Endothelial cell (in vitro differentiated cells): Measurements from ENCODE around the gene BOC. TPM values are rescaled to one million over a fixed set of nuclear protein-coding genes. Genes with fewer than 3 reads are reported as not detected.

ENCODE experiments used
- DNase-seq: peaks from one replicate; pipeline ENCODE4 v3.0.0; 2021; ENCODE audit warnings: low spot score
- H3K27ac Mint-ChIP-seq: one replicate; pipeline ENCODE4 v1.8.0; 2021; ENCODE audit warnings: mixed read lengths, inconsistent platforms; ENCODE audit not compliant: unreplicated experiment
- H3K27me3 Mint-ChIP-seq: one replicate; pipeline ENCODE4 v1.8.0; 2021; ENCODE audit warnings: mild to moderate bottlenecking, moderate library complexity, mixed read lengths, inconsistent platforms; ENCODE audit not compliant: unreplicated experiment
- H3K36me3 Mint-ChIP-seq: one replicate; pipeline ENCODE4 v1.8.0; 2021; ENCODE audit warnings: mild to moderate bottlenecking, low read depth, mixed read lengths, inconsistent platforms; ENCODE audit not compliant: unreplicated experiment
- H3K4me1 Mint-ChIP-seq: one replicate; pipeline ENCODE4 v1.8.0; 2021; ENCODE audit warnings: mild to moderate bottlenecking, mixed read lengths, inconsistent platforms; ENCODE audit not compliant: unreplicated experiment
- H3K4me3 Mint-ChIP-seq: one replicate; pipeline ENCODE4 v1.8.0; 2021; ENCODE audit warnings: mild to moderate bottlenecking, mixed read lengths, inconsistent platforms; ENCODE audit not compliant: unreplicated experiment
- H3K9me3 Mint-ChIP-seq: one replicate; pipeline ENCODE4 v1.8.0; 2021; ENCODE audit warnings: mixed read lengths, inconsistent platforms; ENCODE audit not compliant: unreplicated experiment
- total RNA-seq: library from RNA; stranded (reverse); fragmentation: NEBNext Ultra II Directional; extraction: Animal tissue kit (Norgen Biotek cat#: 25700); gene quantifications from one replicate; pipeline ENCODE4 v1.2.1, GENCODE V29; 2021; ENCODE audit not compliant: unreplicated experiment
- TF ChIP-seq, protein P1 (sequence below): fragments of 200-600 bp; sonication (generic); IDR thresholded peaks from one replicate; pipeline ENCODE4 v1.5.0; 2021; ENCODE audit warnings: antibody characterized with exemption; ENCODE audit not compliant: unreplicated experiment

Gene BOC
- total RNA-seq, 1 donor from 2014 or later, result 3.8 TPM

DNA sequence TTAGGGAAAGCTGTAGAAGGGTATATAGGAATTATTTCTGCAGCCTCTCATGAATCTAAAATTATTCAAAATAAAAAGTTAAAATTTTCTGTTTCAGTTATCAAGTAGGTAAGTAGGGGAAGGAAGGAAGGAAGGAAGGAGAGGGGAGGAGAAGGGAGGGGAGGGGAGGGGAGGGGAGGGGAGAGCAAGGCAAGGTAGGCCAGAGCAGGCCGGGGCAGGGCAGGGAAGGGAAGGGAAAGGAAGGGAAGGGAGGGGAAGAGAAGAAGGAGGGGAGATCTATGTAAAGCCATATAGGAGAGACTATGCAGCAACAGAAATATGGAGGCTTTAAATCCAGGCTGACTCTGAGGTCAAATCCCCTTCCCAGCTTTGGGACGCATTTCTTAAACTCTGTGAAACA is 38.3 kb upstream of the BOC start:
- H3K4me1 Mint-ChIP-seq, result peaks cover 22% of the 10 kb centered on the region
- no peak overlapping the region for H3K27ac Mint-ChIP-seq
- H3K27me3 Mint-ChIP-seq, result no peaks in the 10 kb centered on the region
- no peak overlapping the region for H3K4me3 Mint-ChIP-seq
- no peak for DNase-seq
- no peaks in the 10 kb centered on the region for H3K9me3 Mint-ChIP-seq
- TF ChIP-seq, protein P1, sequence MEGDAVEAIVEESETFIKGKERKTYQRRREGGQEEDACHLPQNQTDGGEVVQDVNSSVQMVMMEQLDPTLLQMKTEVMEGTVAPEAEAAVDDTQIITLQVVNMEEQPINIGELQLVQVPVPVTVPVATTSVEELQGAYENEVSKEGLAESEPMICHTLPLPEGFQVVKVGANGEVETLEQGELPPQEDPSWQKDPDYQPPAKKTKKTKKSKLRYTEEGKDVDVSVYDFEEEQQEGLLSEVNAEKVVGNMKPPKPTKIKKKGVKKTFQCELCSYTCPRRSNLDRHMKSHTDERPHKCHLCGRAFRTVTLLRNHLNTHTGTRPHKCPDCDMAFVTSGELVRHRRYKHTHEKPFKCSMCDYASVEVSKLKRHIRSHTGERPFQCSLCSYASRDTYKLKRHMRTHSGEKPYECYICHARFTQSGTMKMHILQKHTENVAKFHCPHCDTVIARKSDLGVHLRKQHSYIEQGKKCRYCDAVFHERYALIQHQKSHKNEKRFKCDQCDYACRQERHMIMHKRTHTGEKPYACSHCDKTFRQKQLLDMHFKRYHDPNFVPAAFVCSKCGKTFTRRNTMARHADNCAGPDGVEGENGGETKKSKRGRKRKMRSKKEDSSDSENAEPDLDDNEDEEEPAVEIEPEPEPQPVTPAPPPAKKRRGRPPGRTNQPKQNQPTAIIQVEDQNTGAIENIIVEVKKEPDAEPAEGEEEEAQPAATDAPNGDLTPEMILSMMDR, result no peak
- no peaks in the 10 kb centered on the region for H3K36me3 Mint-ChIP-seq

GRCh38 chr3:113174304-113174703 is 37.1 kb upstream of the BOC start:
- Mint-ChIP-seq H3K4me3 (no peak overlapping the region), H3K9me3 (no peaks in the 10 kb centered on the region), H3K27me3 (no peaks in the 10 kb centered on the region), H3K36me3 (no peaks in the 10 kb centered on the region), H3K27ac (no peak overlapping the region), H3K4me1 (peaks cover 17% of the 10 kb centered on the region)
- TF ChIP-seq, protein P1, result no peak
- DNase-seq, result no peak

GRCh38 chr3:113174801-113175485 is 36.4 kb upstream of the BOC start:
- H3K27ac Mint-ChIP-seq, result no peak overlapping the region
- no peaks in the 10 kb centered on the region for H3K9me3 Mint-ChIP-seq

GRCh38 chr3:113177526-113177925 is 33.8 kb upstream of the BOC start:
- H3K4me3 Mint-ChIP-seq, result no peak overlapping the region
- no peaks in the 10 kb centered on the region for H3K27me3 Mint-ChIP-seq
- TF ChIP-seq, protein P1, result no peak
- no peaks in the 10 kb centered on the region for H3K9me3 Mint-ChIP-seq
- H3K4me1 Mint-ChIP-seq, result peaks cover 3% of the 10 kb centered on the region
- no peak for DNase-seq
- H3K27ac Mint-ChIP-seq, result no peak overlapping the region
- H3K36me3 Mint-ChIP-seq, result no peaks in the 10 kb centered on the region

More at GRCh38 chr3:113174801-113175485, 36.4 kb upstream of the BOC start:
- H3K27me3 Mint-ChIP-seq, result no peaks in the 10 kb centered on the region
- peaks cover 11% of the 10 kb centered on the region for H3K4me1 Mint-ChIP-seq
- no peak for DNase-seq
- H3K36me3 Mint-ChIP-seq, result no peaks in the 10 kb centered on the region
- H3K4me3 Mint-ChIP-seq, result no peak overlapping the region
- TF ChIP-seq, protein P1, result no peak

DNA sequence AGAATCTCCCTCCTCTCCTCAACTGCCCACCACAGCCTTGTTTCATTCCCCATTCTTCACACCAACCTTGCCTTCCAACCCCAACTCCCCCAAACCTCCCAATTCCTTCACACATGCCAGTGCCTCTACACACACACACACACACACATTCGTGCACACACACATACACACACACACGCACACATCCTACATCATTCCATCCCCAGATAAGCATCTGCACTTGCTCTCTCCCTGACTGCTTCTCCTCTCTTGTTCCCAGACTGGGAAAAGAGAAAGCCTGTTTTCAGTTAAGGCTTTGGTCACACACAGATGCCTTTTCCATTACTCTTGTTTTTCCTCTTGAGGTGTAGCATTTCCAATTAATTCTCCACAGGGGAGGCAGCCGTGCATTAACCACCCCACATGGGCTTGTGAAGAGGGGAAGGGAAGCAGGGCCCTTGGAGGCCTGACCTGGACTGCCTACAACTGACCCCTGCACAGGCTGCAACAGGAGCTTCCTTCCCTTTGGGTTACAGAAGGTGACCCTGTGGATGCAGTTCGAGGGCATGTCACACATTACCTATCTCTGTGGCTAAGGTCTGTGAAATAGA is 32.0 kb upstream of the BOC start:
- H3K4me1 Mint-ChIP-seq, result peaks cover 3% of the 10 kb centered on the region
- TF ChIP-seq, protein P1, result no peak
- no peak overlapping the region for H3K27ac Mint-ChIP-seq
- no peak for DNase-seq
- H3K27me3 Mint-ChIP-seq, result no peaks in the 10 kb centered on the region
- no peak overlapping the region for H3K4me3 Mint-ChIP-seq
- H3K9me3 Mint-ChIP-seq, result no peaks in the 10 kb centered on the region
- H3K36me3 Mint-ChIP-seq, result no peaks in the 10 kb centered on the region
